ENCODE data around the gene E2F1. TPM values are rescaled to one million over a fixed set of nuclear protein-coding genes. Genes with fewer than 3 reads are reported as not detected.

Gene E2F1
- total RNA-seq, 1 experiment from 2014 or later = 44.2 TPM

GRCh38 chr20:33685328-33686099 lies 671 bp downstream of the E2F1 start (continued):
- TF ChIP-seq PRDM15 (CRISPR knock-in tag; IDR thresholded peaks at IDR 0.05) = no peak
- no peak for TF ChIP-seq ARID4B (CRISPR knock-in tag; IDR thresholded peaks at IDR 0.05; ENCODE audit: borderline replicate concordance)
- TF ChIP-seq OVOL2 (CRISPR knock-in tag; IDR thresholded peaks at IDR 0.05; ENCODE audit: borderline replicate concordance) = no peak
- TF ChIP-seq ZNF317 (CRISPR knock-in tag; IDR thresholded peaks at IDR 0.05; ENCODE audit: borderline replicate concordance, low read depth) = no peak
- 0 out of 2 replicates have a peak, but pooled peaks have one; percentile 11 for TF ChIP-seq GTF2I (CRISPR knock-in tag; conservative IDR thresholded peaks at IDR 0.05)
- no peak for TF ChIP-seq JAZF1 (CRISPR knock-in tag; IDR thresholded peaks at IDR 0.05)
- TF ChIP-seq TCF7 (CRISPR knock-in tag; IDR thresholded peaks at IDR 0.05; ENCODE audit: low read depth) = no peak
- no peak for TF ChIP-seq NR1H2 (CRISPR knock-in tag; IDR thresholded peaks at IDR 0.05)
- TF ChIP-seq FOXJ3 (CRISPR knock-in tag; IDR thresholded peaks at IDR 0.05; ENCODE audit: borderline replicate concordance) = no peak
- TF ChIP-seq USF2 (CRISPR knock-in tag; IDR thresholded peaks at IDR 0.05) = no peak
- TF ChIP-seq SP1 (CRISPR knock-in tag; conservative IDR thresholded peaks at IDR 0.05) = no peak
- 0 out of 2 replicates have a peak, but pooled peaks have one; percentile 14 for TF ChIP-seq TEAD1 (CRISPR knock-in tag; IDR thresholded peaks at IDR 0.05)
- TF ChIP-seq ATF1 (CRISPR knock-in tag; IDR thresholded peaks at IDR 0.05) = no peak

- H3K4me1 Mint-ChIP-seq = peaks cover 21% of the 10 kb centered on the region
Measured at GRCh38 chr20:33684533-33685327, 1.5 kb downstream of the E2F1 start.

More at GRCh38 chr20:33684533-33685327, 1.5 kb downstream of the E2F1 start:
- peak; percentile 51 for DNase-seq (ENCODE audit: low spot score)
- ChIA-PET POLR2A (interaction anchor here (0.6 to 1.7 kb wide), 4 partner anchors 8 to 309 kb away, joined by 3 to 12 read pairs (median 4); partner anchors contain the start of genes ACTL10 and RALY), CTCF (interaction anchor here (1.1 to 2.2 kb wide), 4 partner anchors 10 to 178 kb away, joined by 3 to 32 read pairs (median 4); partner anchors contain the start of genes ACTL10 and PXMP4)
- ATAC-seq = peak; percentile 25
- H3K9me3 Mint-ChIP-seq = no peaks in the 10 kb centered on the region
- H3K36me3 Mint-ChIP-seq = peaks cover under 1% of the 10 kb centered on the region; the same call in 1 of the 2 replicates
- peak overlapping the region; percentile 85; the same call in 1 of the 2 replicates for H3K27ac Mint-ChIP-seq
- H3K4me3 Mint-ChIP-seq = peak overlapping the region; percentile 81
- TF ChIP-seq ZNF138 (CRISPR knock-in tag; conservative IDR thresholded peaks at IDR 0.05) = 0 out of 2 replicates have a peak, but pooled peaks have one; percentile 27
- TF ChIP-seq HMGXB4 (CRISPR knock-in tag; IDR thresholded peaks at IDR 0.05) = 0 out of 2 replicates have a peak, but pooled peaks have one; percentile 5
- TF ChIP-seq ETV6 (CRISPR knock-in tag; IDR thresholded peaks at IDR 0.05) = 0 out of 2 replicates have a peak, but pooled peaks have one; percentile 34
- no peak for TF ChIP-seq NFE2L1 (CRISPR knock-in tag; IDR thresholded peaks at IDR 0.05)
- peaks cover 21% of the 10 kb centered on the region for H3K27me3 Mint-ChIP-seq (ENCODE audit: low read depth)

Data from WTC11 (cell line).